HG03575 (cell line): ENCODE measurements around the gene FAM107B.

Experiments
- ATAC-seq: cut with Tn5 transposase; IDR thresholded peaks from one replicate; pipeline ENCODE4 v1.9.1; 2021; ENCODE audit not compliant: unreplicated experiment, insufficient number of reproducible peaks, low FRiP score; ENCODE audit errors: extremely low read depth

The FAM107B gene

DNA sequence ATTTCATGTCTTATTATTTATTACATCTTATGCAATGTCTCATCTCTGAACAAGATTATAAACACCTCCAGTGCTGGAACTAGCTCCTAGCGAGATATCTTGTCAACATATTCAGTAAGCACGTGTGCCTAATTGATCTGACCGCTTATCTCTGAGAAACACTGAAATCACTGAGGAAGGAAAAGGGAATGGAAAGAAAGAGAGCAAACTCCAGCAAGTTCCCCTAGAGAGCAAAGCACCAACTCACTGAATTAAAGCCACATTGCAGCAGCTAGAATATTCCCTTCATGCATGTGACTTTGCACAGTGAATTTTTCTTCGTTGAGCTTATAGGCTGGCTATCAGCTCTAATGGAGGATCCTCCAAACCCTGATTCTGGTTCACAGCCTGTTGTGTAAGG is 266.9 kb downstream of the FAM107B start:
- no peak for ATAC-seq

DNA sequence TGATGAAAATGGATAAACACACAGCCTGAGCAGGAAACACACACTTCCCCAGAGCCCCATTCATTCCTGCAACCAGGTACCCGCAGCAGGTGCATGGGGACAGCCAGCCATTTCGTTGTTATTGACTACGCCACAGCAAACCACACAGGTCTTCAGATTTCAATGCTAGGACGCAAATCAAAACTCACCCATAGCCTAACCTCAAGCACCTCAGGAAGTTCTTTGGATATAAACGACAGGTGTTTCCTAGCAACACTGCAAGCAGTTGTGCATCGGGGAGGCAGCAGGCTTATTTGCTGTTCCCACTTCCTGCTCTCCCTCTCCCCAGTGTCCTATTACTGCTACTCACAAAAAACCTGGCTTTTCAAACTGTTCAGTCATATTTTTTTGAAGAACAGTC is 267.5 kb downstream of the FAM107B start:
- no peak for ATAC-seq

- ATAC-seq: no peak
These were observed 272.3 kb downstream of the FAM107B start for GRCh38 chr10:14502431-14502830.

GRCh38 chr10:14500172-14500765 is 274.4 kb downstream of the FAM107B start:
- ATAC-seq: no peak

DNA sequence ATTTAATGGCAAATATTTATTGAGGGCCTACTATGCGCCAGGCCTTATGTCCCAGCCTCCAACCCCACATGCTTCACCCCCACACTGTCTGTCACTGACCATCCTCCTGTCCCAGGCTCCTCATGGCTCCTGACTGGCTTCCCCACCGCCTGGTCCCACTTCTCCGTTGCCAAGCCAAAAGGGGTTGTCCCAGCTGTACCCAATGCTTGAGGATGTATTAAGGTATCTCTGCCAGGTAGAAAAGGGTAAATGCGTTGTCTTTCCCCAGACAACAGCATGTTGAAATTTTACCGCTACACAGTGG is 275.1 kb downstream of the FAM107B start:
- ATAC-seq: no peak

DNA sequence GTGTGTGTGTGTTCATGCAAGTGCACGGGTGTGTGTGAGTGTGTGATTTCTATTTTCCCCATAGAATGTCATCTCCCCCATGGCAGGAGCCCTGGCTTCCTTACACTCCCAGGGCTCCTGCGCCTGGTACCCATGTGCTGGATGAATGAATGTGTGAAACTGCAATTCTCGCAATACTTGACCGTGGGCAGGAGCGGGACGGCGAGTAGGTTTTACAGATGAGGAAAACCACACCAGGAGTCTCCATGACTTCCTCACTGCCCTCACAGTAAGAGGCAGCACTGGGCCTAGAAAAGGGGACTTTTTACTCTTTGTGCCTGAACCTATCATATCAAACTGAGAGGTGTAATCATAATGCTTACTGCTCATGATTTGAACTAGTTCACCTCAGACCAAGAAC is 276.4 kb downstream of the FAM107B start:
- ATAC-seq: no peak

DNA sequence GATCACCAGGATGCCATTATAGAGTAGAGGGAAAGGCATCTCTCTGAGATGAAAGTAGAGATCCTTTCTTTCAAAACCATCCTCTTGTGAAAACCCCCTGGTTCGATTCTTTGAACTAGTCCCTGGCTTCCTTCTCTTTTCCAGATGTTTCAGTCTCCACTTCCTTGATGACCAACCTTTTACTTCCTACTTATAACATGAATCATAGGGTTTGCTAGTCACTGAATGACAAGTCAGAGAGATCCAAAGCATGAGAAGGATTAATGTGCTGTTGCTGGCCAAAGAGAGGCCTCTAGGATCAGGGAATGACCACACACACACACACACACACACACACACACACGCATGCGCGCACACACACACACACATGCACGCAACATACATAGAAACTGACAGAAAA is 282.9 kb downstream of the FAM107B start:
- ATAC-seq: no peak

DNA sequence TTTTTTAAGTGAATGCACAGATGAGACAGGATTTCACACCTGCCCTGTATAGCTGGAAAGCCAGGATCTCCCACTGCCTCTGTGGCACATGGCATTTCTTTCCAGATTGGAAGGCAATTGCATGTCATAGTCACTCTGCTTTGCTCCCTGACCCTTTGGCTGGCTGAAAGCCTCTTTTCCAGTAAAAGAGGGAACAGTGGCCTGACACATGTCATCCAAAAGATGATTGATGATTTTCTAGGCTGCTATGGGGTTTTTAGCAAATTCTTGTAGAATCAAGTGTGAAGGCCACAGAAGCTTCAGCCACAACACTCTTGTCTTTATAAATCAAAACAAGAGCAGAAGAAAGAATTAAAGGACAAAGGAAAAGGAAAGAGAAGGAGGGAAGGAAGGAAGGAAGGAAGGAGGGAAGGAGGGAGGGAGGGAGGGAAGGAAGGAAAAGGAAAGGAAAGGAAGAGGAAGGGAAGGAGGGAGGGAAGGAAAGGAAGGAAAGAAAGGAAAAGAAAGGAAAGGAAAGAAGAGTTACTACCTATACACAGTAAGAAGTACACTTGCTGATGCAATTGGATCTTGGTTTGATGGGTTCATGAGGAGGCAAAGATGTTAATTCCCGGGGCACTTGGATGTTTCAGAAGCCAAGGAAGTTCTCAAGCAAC is 285.0 kb downstream of the FAM107B start:
- no peak for ATAC-seq

DNA sequence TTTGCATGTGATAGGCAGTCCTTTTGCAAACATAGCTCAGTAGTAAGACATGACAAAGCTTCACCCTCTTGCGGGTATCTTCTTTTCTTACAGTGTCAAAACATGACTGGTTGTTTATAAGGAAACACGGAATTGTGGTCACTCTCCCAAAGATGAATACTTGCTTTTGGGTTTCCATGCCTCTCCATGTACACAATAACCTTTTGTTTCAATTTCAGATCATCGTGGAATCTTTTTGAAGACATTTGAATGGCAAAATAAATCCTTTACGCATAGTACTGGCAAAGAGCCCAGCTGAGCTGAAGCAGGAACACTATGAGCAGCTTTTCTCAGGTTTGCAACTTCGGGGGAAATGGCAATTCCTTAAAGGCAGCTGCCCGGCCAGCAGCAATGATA is 287.2 kb downstream of the FAM107B start:
- ATAC-seq: no peak

- no peak for ATAC-seq
These were observed 287.8 kb downstream of the FAM107B start for GRCh38 chr10:14486777-14487487.

- ATAC-seq: no peak
These were observed 288.7 kb downstream of the FAM107B start for GRCh38 chr10:14485986-14486385.

DNA sequence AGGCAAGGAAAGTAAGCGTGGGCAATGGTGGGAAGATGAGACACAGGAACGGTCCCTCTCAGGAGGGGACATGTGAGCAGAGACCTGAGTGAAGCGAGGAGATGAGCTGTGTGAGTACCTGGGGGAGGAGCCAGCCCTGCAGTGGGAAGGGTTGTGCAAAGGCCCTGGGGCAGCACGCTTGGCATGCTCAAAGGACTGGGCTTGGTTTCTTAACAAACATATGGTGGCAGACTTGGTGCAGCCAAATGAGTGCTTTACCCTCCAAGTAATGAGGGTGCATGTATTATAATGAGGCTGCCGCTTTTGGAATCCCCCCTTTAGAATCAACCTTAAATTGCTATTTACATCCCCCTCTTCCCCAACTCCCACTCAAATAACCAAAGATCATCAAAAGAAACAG is 291.3 kb downstream of the FAM107B start:
- no peak for ATAC-seq

DNA sequence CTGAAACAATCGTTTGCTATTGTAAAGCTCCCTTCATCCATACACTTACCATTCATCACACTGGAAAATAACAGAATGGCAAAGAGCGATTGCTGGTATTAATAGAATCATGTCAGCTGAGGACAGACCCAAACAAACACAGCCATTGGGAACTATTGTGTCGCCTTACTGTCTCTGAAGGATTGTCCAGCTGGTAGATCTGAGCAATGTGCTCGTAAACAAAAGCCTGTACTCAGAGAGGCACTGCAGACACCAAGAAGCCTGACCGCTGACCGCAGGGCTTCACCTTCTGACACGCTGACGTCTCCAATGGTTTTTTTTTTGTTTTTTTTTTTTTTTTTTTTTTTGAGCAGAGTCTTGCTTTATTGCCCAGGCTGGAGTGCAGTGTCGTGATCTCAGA is 292.9 kb downstream of the FAM107B start:
- no peak for ATAC-seq

DNA sequence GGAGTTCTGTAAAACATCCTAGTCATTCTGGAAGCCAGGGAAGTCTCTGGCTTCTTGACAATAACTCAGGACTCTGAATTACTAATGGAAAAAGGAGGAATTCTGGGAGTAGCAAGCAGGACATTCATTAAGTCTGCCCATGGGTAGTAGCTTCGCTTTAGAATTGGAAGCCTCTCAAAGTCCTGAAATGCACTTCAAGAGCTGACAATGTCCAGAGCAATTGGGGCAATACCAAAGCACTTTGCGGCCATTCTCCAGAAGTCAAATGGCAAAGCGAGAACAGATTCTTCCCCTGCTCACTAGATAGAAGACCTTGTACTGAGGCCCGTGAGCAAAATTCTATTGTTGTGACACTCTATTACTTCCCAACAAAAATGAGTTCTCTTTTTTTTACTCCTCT is 293.7 kb downstream of the FAM107B start:
- ATAC-seq: no peak

GRCh38 chr10:14478604-14479003 is 296.1 kb downstream of the FAM107B start:
- no peak for ATAC-seq

DNA sequence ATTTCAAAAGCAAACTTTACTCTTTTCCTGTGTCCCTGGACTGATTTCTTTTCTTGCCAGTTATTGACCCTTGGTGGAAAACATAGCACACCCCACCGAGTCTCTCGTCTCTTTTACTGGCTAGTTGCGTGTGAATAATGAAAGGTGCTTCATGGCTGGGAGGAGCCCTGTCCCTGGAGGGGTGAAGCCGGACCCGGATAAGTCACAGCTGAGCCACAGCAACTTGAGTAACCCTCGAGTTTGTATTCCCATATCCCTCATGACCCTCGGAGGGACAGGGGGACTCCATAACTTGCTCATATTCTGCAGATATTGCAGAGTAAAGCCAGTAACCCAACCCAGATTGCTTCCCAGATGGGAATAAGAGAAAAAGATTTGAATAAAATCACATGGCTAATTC is 296.5 kb downstream of the FAM107B start:
- ATAC-seq: no peak

GRCh38 chr10:14477408-14477710 is 297.3 kb downstream of the FAM107B start:
- no peak for ATAC-seq

DNA sequence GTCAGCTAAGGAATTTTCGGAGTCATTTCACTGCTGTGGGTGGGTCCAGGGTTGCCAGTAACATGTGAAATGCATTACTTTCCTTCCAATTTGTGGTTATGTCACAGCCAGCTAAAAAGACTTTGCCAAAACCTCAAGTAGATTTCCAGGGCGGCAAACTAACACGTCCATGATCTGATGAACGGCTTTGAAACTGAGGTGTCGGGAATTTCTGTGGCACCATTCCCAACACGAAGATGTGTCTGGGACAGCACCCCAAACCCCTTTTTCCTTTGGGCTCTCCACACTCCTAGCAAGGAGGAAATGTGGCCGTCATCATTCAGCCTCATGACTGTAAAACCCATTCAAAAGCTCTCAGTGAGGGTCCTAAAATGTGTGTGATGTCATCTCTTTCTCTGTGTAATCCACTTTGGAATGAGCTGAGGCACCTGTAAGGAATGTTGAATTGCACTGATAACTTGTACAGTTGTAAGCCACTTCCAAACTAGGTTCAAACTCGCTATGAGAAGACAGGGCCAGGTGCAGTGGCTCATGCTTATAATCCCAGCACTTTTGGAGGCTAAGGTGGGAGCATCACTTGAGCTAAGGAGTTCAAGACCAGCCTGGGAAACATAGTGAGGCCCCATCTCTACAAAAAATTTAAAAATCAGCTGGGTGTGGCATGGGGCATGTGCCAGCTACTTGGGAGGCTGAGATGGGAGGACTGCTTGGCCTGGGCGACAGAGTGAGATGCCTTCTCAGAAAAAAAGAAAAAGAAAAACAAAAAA is 297.9 kb downstream of the FAM107B start:
- no peak for ATAC-seq

DNA sequence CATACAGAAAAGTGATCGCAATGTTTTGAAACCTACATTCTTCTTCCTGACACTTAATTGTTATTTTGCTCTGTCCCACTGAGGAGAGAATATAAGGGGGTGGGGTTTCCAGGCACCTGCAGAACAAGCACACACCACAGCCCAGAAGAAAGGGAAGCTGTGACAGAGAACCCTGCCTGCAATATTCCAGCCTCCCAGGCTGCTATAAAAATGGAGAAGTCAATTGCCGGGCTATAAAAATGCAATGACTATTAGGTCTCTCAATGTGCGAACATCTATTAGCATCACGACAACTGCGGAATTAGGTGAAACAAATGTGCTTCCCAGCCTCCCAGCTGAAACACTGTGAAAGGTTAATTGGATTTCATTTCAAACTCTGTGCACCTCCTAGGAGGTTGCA is 298.7 kb downstream of the FAM107B start:
- no peak for ATAC-seq

GRCh38 chr10:14474656-14475055 is 300.0 kb downstream of the FAM107B start:
- no peak for ATAC-seq
